GM04503 (cell line): Measurements from ENCODE around the gene DRICH1.
"Not testable (repeated sequence)": the region's sequence is repeated elsewhere in the genome, so short reads cannot be mapped to it uniquely, and the experiment has no call there.

ENCODE experiments used
- DNase-seq: peaks from one replicate; pipeline ENCODE4 v3.0.0-alpha.2; 2012; ENCODE audit warnings: low read depth

DRICH1 gene, protein sequence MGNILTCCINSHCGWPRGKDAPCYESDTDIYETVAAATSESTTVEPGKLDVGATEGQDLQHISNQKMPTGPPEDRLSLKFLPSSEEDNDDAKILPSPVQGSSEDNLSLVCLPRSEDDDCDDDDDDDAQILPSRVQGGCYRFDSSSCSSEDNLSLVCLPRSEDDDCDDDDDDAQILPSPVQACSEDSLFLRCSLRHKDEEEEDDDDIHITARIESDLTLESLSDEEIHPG

DNA sequence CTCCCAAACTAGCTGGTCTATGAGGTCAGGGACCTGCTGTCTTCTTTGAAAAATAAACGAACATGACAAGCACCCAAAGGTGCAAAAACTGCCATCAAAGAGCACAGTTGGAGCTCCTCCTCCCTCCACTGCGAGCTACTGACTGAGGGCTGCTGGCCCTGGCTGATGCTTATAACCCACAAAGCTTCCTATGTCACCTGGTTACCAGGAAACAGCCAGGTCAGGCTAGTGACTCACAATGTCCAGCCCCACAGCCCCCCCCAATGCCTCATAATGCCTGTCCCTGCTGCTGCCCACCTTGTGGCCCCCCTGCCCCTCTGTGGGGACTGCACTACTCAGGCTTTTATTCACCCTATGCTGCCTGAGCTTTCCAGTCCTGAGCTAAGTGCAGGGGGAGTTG lies at the start of gene DRICH1:
Gene DRICH1, minus strand, starts transcription at position 144 of the 400 bp plus-strand sequence. CDS start 298 bp downstream, outside the sequence.
- no peak for DNase-seq

DNA sequence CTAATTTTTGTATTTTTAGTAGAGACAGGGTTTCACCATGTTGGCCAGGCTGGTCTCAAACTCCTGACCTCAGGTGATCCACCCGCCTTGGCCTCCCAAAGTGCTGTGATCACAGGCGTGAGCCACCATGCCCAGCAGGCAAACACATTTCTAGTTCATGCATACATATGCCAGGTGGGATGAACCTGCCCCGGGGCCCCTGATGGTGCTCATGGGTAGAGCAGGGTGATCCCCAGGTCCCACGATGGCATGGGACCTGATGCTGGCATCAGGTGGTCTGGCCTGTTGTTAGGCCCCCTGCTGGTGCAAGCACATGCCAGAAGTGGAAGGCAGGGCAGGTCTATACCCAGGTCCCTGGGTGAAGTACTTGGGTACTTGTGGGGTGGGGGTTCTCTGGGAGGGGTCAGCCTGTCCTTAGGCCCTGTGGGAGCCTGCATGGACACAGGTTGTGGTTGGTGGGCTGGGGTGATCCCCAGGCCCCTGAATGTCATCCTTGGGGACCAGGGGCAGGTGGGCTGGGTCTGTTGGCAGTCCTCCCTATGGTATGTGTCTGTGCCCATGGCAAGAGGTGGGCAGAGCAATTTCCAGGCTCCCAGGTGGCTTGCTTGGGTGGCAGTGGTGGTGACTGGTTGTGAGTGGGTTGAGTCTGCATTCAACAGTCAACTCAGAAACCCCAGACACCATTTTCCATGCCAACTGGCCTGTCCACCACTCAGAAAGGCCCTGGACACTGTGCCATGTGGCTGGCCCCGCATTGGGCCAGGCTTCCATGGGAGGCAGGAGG lies 49.1 kb upstream of the DRICH1 start:
- no peak for DNase-seq

DNA sequence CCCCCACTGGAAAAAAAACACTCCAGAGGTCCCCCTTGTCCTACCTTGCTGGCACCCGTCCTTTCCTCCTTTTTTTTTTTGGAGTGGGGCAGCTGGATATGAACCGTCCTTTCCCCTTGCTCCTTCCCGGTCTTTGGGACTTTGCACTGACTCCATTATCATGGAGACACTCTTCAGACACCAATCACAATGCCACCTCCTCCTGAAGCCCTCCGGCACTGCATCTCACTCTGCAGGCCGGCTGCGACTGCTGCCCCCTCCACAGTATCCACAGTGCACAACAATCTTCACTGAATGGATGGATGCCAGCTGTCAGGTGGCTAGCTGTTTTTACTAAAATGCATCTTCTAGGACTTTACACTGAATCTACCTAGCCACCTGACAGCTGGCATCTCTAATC lies 46.0 kb upstream of the DRICH1 start:
- DNase-seq: no peak

DNA sequence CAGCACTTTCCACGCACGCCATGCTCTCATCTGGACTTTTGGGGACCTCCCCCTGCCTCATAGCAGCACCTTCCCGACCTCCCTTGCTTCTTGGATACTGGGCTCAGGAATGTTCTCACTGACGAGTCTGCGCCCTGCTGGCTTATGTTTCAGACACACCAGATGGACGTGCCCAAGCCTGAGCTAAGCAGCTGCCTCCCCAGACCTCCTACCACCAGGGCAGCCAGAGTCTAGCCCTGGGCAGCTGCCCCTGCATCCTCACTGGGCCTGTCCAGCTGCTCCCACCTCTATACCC lies 45.5 kb upstream of the DRICH1 start:
- DNase-seq: no peak

DNA sequence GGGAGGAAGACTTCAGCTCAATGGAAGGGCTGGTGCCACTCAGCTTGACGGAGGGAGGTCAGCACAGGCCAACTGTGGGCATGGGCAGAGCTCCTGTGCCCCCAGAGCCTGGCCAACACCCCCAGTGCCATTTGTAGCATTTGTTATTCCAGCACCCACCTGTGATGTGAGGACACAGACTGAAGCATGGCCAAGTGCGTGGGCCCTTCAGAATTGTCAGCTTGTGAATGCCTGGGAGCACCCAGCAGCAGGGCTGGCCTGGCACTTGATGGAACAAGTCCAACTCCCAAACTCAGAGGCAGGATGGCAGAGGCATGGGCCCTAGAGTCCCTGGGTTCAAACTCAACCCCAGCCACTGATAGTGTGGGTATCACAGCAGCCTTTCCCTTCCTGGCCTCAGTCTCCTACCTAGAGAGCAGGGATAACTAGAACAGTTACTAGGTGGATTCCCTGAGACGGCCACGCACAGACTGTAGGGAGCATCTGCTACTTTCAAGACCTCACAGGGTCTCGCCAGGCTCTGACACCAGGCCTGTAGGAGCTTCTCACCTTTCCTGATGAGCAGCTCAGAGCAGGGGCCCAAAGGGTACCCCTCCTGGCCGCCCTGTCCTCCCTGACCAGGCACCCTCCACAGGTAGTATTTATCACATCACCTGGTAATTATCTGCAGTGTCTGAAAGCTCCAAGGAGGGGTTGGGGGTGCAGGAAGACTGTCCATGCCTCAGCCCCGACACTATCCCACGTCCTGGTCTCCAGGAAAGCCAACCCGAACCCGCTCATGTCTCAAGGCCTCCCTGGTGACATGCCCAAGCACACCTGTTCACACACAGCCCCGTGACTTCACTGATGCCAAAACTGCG lies 45.0 kb upstream of the DRICH1 start:
- DNase-seq: not testable (repeated sequence)

DNA sequence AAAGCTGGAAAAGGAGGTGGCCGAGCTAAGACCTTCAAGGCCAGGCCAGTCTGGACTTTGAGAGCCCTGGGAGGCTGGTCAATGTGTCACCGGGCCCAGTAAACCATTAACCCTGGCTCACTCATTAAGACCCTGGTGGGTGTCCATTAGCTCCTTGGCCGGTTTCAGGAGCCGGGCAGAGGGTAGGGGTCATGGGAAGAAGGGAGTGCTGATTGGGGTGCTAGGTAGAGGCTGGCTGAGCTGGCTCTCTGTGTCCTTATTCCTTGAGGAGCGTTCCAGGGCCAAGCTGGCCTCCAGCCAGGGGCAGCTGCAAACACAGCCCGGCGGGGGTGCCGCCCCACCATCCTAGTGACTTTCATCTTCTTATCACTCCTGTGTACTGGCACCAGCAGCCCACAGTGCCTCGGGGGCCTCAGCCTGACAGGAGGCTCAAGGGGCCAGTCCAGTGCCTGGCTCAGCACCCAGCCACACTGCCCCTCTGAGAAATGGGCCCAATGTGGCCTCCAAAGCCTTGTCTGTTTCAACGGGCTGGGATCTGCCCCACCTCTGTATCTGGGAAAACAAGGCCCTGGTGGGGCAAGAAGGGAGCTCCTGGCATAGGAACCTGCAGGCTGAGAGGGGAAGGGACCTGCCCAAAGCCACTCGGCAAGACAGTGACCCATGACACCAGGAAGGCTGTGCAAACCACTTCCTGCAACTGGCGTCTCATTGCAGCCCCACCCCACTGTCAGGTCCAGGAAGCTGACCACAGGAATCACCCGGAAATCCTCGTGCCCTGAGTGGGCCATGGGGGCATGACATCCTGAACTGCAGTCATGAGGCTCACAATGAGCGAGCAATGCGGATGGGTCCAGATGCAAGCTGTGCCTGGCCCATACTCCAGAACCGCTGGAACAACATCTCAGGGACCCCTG lies 43.6 kb upstream of the DRICH1 start:
- DNase-seq: no peak

DNA sequence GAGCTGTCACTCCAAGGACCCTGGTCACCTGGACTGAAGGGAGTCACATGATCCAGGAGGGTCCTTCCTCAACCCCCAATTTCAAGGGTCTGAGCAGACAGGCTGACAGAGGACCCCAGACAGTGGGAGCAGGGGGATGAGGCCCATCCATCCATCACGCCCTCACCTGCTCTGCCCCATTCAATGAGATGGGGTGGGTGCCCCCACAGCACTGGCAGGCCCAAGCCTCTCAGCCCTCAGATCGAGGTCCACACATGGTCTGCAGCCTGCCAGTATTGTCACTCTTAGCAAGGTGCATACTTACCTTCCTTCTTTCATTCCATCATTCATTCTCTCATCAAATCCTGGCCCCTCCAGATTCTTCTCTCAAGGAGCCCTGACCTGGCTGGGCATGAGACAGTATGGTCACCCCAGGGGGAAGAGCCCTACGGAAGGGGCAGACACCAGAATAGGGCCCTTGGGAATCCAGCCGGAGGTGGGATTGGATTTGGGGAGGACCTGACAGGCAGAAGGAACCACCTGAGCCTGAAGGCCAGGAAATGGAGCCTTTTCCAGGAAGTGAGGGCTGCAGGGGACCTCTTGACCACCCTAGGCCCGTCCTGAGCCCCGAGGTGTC lies 42.9 kb upstream of the DRICH1 start:
- not testable (repeated sequence) for DNase-seq

DNA sequence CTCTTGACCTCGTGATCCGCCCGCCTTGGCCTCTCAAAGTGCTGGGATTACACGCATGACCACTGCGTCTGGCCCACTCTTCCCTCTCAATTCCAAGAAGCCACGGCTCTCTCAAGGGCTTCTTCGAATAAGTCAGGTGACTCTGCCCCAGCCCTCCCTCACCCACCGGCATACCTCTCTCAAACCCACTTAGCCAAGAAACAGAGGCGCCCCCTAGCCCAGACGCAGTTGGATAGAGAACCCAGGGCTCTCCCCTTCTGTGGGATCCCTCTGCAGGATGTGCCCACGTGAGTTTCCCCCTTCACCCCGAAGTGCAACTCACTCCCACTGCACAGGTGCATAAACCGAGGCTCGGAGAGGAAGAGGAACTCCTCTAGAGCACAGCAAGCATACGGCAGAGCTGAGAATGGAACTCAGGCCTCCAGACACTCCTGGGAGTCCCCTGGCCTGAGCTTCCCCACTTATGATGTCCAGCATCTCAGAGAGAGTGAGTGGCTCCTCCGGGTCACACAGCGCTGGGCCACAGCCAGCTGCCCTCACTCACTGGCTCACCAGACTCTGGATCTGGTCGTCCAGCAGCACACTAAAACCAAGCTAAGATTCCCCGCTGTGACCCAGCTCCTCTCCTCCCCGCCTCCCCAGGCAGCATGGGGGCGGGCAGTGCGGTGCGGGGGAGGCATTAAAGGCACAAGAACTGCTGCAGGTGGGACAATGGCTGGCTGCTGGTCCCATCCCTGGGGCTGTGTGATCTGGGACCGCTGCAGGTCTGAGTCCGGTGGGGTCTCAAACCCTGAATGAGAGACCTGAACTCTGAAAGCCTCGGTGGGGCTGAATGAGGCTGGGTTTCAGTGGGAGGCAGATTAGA lies 41.9 kb upstream of the DRICH1 start:
- DNase-seq: no peak

DNA sequence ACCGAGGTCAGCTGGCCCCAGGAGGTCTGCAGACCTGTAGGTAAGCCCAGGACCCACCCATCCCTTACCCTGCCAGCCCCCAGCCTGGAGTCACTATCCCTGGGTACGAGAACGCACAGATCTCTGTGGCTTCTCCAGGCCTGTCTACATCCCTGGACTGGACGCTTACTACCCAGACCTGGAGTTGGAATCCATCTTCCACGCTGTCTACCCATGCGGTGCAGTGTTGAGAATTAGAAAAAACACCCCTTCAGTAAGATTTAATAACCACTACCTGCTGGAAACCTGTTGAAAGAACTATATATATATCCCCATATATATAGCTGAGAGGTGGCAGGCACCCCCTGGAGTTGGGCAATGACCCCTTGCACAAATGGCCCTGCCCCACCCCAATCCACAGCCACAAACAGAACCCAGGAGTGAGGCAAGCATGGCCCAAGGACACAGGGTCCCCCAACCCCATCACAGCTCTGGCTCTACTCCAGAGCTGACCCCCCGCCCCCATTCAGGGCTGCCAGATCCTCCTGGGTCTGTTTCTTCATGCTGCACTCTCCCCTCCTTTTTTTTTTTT lies 41.0 kb upstream of the DRICH1 start:
- DNase-seq: no peak

DNA sequence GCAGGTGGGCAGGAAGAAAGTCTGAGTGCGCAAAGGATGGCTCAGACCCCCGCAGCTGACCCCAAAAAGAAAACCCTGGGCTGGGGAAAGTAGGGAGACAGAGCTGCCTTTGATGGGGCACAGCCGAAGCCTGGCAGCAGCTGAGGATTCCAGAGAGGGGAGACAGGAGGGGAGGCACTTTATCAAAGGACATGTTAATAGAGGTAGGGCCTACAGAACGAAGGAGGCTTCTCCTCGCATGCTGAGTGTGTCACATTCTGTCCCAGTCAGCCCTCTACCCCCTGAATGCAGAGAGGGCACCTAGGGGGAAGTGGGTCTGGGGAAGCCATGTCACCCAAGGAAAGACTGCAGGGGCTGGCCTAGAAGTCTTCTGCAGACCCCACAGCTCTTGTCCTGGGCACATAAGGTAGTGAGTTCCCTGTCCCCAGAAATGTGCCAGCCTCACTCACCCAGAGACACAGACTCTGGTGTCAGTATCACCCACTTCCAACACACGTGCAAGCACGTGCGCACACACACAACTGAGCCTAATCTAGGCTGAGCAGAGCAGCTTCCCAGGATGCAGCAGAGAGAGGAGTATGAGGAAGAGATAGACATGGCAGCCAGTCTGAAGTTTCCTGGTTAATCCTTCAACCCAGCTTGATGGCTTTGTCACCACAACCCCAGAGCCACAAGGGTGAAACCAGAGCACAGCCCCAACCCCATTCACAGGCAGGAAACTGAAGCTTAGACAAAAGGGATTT lies 40.4 kb upstream of the DRICH1 start:
- not testable (repeated sequence) for DNase-seq

DNA sequence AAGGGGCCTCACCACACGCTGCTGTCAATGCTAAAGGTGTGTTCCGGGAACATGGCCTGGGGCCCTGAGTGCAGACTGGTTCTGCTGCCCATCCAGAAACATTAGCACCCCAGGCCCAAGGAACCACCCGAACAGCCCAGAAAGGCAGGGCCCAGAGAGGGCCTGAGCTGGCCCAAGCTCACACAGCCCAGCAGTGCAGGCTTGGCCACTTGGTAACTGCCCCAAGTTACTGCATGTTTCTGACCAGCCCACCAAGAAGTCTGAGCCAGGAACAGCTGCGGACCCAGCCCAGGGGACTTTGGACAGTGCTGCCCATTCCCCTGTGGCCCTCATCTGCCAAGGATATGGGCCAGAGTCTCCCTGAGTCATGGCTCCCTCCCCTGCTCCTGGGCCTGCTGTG lies 39.3 kb upstream of the DRICH1 start:
- DNase-seq: not testable (repeated sequence)

DNA sequence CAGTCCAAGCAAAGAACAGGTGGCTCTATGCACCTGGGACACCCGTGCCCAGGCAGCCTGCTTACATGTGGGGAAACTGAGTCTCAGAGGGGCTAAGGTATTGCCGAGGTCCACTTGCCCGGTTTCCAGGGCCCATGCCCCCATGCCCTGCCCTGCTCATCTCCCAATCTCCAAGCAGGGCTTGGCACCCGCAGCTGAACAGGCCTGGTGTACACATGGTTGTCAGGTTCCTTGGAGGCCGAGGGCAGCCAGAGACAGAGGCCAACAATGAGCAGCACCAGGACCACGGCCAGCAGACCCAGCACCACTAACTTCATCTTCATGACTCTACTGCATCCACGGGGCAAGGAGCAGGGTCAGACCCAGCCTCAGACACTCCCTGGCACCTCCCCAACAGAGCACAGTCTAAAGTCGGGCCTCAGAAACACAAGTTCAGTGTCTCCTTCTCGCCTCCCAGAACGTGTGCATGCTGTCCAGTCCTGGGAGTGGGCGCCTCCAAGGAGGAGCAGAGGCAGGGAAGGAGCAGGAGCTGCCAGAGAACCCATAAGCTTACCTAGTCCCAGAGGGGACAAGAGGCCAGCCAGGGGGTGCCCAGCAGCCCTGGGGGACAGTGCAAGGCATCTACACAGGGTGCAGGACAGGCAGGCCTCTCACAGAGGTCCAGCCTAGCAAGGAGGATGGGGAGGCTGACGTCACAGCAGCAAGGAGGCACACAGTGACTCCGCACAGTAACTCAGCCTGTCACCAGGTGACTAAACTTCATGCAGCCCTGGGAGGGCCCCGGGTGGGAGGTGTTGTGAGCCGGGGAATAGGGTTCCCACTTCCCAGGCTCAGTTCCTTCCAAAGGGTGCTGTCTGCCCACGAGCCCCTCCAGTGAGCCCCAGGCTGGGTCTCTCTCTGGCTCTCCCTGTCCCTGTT lies 38.5 kb upstream of the DRICH1 start:
- no peak for DNase-seq

DNA sequence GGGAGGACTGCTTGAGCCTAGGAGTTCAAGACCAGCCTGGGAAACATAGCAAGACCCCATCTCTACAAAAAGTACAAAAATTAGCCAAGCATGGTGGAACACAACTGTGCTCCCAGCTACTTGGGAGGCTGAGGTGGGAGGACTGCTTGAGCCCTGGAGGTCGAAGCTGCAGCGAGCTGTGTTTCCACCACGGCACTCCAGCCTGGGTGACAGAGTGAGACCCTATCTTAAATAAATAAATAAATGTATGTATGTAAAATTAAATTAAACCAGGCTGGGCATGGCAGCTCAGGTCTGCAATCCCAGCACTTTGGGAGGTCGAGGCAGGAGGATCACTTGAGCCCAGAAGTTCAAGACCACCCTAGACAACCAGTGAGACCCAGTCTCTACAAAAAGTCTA lies 28.3 kb upstream of the DRICH1 start:
- DNase-seq: not testable (repeated sequence)

DNA sequence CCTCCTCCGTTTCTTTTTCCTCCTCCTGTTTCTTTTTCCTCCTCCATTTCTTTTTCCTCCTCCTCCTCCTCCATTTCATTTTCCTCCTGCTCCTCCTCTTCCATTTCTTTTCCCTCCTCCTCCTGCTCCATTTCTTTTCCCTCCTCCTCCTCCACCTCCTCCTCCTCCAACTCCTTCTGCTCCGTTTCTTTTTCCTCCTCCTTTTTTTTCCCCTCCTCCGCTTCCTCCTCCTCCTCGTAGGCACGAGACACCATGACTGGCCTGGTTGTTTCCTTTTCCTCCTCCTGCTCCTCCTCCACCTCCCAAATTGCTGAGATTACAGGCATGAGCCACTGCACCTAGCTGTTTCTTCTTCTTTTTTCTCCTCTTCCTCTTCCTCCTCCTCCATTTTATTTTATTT lies 25.6 kb upstream of the DRICH1 start:
- no peak for DNase-seq

DNA sequence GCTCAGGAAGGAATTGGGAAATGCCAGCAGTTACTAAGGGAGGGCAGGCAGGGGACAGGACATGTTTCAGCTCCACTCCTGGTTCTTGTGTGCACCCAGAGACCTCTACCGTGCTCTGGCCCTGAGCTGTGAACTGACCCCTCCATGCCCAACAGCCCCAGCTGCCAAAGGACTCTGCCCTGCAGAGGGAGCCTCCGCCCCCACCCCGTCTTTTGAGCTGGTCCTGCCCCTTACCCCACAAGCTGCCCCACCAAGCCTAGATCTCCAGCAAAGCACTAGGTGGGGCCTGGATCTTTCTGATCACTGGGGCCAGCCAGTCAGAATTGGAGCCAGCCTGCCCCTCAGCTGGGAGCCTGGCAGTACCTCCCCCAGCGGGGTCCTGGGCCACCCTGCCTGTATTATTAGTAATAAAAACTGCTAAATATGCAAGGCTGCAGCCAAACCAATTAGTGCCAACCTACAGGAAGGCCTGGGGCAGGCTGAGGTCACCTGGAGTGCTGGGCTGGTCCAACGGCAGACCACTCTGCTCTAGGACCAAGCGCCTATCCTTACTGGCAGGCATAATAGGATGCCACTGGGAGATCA lies 23.9 kb upstream of the DRICH1 start:
- no peak for DNase-seq

DNA sequence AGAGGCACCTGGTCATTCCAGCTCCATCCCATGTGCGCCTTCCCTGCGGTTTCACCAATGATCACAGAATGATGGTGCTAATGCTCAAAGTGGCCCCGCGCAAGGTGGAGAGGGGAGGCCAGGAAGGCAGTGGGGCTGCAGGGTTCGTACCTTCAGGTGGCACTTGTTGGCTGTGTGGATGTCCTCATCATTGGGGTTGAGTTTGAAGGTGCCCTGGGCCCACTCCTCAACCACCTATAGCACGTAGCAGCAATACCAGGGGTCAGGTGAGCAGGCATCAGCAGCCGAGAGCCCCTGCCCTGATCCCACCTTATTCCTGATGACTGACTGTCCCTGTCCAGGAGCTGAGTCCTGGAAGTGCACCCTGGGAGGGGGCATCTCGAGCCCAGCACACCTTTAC lies 20.6 kb upstream of the DRICH1 start:
- no peak for DNase-seq

DNA sequence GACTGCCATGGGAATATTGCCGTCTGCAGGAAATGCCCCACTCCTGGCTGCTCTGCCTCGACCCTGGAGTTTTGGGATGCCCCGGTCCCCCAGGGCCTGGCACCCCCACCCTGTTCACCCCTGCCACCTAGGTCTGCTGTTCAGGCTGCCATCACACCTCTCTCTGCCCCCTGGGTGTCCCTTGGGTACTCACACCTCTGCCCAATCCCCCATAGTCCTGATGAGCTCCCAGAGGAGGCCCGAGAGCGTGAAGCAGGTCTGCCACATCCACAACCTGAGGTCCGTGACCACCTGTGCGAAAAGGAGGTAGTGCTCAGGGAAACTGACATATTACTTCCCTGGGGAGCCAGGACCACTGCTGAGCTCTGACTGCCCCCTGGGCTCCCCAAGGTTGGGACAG lies 20.2 kb upstream of the DRICH1 start:
- DNase-seq: no peak

DNA sequence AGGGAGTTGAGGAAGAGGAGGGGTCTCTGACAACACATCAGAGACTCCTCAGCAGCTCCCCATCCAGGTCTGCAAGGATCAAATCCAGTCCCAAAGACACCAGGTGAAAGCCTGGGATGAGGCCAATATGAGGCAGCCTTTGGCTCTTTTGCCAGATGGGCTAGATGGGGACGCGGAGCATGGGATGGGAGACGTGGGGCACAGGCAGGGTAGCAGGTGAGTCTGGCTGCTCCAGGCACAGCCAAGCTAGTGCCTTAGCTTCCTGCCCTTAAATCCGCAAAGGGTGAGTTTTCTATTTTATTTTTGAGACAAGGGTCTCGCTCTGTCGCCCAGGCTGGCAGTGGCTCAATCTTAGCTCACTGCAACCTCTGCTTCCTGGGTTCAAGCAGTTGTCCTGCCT lies 19.6 kb upstream of the DRICH1 start:
- no peak for DNase-seq
